ENCODE measurements around the gene HEXIM1. TPM values are rescaled to one million over a fixed set of nuclear protein-coding genes. Genes with fewer than 3 reads are reported as not detected.

The HEXIM1 gene
- total RNA-seq, 1 donor from 2014 or later = 38.8 TPM

GRCh38 chr17:45186801-45187354 is 38.6 kb downstream of the HEXIM1 start:
- DNase-seq (ENCODE audit: low spot score in 2 of 2, unreplicated experiment in 2 of 2) = no peak
- Mint-ChIP-seq H3K27me3 (ENCODE audit: low read depth) (no peaks in the 10 kb centered on the region), H3K36me3 (no peaks in the 10 kb centered on the region), H3K4me1 (no peaks in the 10 kb centered on the region), H3K27ac (no peak overlapping the region), H3K4me3 (no peak overlapping the region), H3K9me3 (no peaks in the 10 kb centered on the region)
- no peak for TF ChIP-seq CTCF (IDR thresholded peaks at IDR 0.05; ENCODE audit: unreplicated experiment)

GRCh38 chr17:45189009-45189408 is 40.7 kb downstream of the HEXIM1 start:
- H3K27me3 Mint-ChIP-seq (ENCODE audit: low read depth) = no peaks in the 10 kb centered on the region
- no peaks in the 10 kb centered on the region for H3K4me1 Mint-ChIP-seq
- H3K9me3 Mint-ChIP-seq = no peaks in the 10 kb centered on the region
- no peak overlapping the region for H3K4me3 Mint-ChIP-seq
- no peak for TF ChIP-seq CTCF (IDR thresholded peaks at IDR 0.05; ENCODE audit: unreplicated experiment)
- no peak for DNase-seq (ENCODE audit: low spot score in 2 of 2, unreplicated experiment in 2 of 2)
- no peak overlapping the region for H3K27ac Mint-ChIP-seq
- no peaks in the 10 kb centered on the region for H3K36me3 Mint-ChIP-seq

GRCh38 chr17:45190503-45191255 is 42.4 kb downstream of the HEXIM1 start:
- H3K27ac Mint-ChIP-seq = no peak overlapping the region
- no peaks in the 10 kb centered on the region for H3K9me3 Mint-ChIP-seq
- no peaks in the 10 kb centered on the region for H3K4me1 Mint-ChIP-seq
- H3K27me3 Mint-ChIP-seq (ENCODE audit: low read depth) = no peaks in the 10 kb centered on the region
- TF ChIP-seq CTCF (IDR thresholded peaks at IDR 0.05; ENCODE audit: unreplicated experiment) = no peak
- no peak overlapping the region for H3K4me3 Mint-ChIP-seq
- H3K36me3 Mint-ChIP-seq = no peaks in the 10 kb centered on the region
- DNase-seq (ENCODE audit: low spot score in 2 of 2, unreplicated experiment in 2 of 2) = no peak

- TF ChIP-seq CTCF (IDR thresholded peaks at IDR 0.05; ENCODE audit: unreplicated experiment) = no peak
- Mint-ChIP-seq H3K4me1 (peaks cover 16% of the 10 kb centered on the region), H3K27me3 (ENCODE audit: low read depth) (no peaks in the 10 kb centered on the region), H3K4me3 (no peak overlapping the region), H3K9me3 (no peaks in the 10 kb centered on the region), H3K36me3 (no peaks in the 10 kb centered on the region), H3K27ac (no peak overlapping the region)
- no peak for DNase-seq (ENCODE audit: low spot score in 2 of 2, unreplicated experiment in 2 of 2)
Observed at GRCh38 chr17:45195424-45195823, 47.1 kb downstream of the HEXIM1 start.

GRCh38 chr17:45197108-45197507 is 48.8 kb downstream of the HEXIM1 start:
- H3K27ac Mint-ChIP-seq = peak overlapping the region; percentile 81
- no peak overlapping the region for H3K4me3 Mint-ChIP-seq
- peaks cover 20% of the 10 kb centered on the region for H3K4me1 Mint-ChIP-seq
- TF ChIP-seq CTCF (IDR thresholded peaks at IDR 0.05; ENCODE audit: unreplicated experiment) = no peak
- H3K27me3 Mint-ChIP-seq (ENCODE audit: low read depth) = no peaks in the 10 kb centered on the region
- no peak for DNase-seq (ENCODE audit: low spot score in 2 of 2, unreplicated experiment in 2 of 2)
- no peaks in the 10 kb centered on the region for H3K36me3 Mint-ChIP-seq
- H3K9me3 Mint-ChIP-seq = no peaks in the 10 kb centered on the region

All from mesothelial cell of epicardium (in vitro differentiated cells).